HT1080 (cell line): Measurements from ENCODE around the gene TBC1D16. TPM values are rescaled to one million over a fixed set of nuclear protein-coding genes. Genes with fewer than 3 reads are reported as not detected.
A peak's percentile ranks its signal among the peaks of the same experiment; 100 is the strongest.

ENCODE experiments used
- DNase-seq: peaks from one replicate; pipeline ENCODE4 v3.0.0-alpha.2; 2015; ENCODE audit warnings: low read depth
- total RNA-seq: library from RNA; depleted of rRNA; stranded (reverse); fragments of >200 nt; shearing (Covaris generic); gene quantifications from 2 replicates; pipeline ENCODE4 v1.2.3, GENCODE V29; 2014

Gene TBC1D16
- total RNA-seq, 1 experiment from 2014 or later: 24.1 TPM

DNA sequence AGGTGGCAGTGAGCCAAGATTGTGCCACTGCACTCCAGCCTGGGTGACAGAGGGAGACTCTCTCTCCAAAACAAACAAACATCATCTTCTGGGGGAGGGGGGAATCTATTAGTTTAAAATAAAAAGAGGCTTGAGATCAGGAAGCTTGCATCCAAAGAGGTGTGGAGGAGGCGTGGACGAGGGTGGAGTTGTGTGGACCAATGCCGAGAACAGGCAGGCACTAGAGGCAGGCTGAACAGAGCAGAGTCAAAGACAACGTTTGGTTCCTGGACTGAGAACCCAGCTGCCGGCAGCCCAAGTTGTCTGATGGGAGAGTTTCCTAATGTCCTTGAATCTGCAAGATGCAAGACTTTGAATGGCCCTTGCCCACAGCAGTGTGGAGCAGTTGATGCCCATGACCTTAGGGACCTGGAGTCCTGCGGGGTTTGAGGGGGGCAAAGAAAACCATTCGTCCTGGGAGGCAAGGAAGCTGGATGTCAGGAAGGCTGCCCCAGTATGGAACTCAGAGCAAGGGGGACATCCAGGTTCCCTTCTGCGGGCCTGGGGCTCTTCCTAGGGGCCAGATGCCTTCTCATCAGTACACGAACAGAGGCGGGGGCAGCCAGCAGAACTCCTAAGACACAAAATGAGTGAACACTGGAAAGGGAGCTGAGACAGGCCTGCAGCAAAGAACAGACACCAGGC is 9.2 kb downstream of the TBC1D16 start:
- no peak for DNase-seq

GRCh38 chr17:80025796-80026195 is 9.9 kb downstream of the TBC1D16 start:
- DNase-seq: no peak

DNA sequence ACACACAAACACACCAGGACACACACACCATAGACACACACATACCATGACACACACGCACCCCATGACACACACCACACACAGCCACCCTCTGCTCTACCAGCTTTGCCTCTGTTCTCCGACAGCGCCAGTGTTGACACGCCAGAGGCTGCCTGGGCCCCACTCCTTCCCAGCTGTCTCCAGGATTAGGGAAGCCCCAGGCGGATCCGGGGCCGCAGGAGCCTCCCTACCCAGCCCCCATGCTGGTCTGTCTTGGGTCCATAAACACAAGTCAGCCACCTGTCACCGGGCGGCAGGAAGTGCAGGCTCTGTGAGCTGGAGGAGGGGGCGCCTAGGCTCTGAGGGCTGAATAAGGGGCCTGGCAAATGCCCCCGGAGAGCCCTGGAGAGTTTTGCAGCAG is 10.5 kb downstream of the TBC1D16 start:
- DNase-seq: no peak

DNA sequence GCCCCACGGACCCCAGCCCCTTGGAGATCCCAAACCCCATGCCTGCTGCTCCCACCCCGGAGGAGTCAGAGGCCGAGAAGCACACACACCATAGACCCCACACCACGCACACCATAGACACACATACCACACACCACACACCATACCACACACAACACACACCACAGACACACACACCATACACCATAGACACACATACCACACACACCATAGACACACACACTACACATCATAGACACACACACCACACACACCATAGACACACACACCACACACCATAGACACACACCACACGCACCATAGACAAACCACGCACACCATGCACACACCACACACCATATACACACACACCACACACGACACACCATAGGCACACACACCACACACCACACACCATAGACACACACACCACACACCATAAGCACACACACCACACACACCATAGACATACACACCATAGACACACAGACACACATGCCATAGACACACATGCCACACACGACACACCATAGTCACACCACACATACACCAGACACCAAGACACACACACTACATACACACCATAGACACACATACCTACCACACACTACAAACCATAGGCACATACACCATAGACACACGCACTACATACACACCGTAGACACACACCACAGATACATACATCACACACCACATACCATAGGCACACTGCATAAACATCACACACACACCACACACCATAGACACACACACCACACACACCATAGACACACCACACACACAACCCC is 11.3 kb downstream of the TBC1D16 start:
- DNase-seq: no peak

GRCh38 chr17:80023481-80024205 is 12.0 kb downstream of the TBC1D16 start:
- no peak for DNase-seq

GRCh38 chr17:80021600-80021999 is 14.1 kb downstream of the TBC1D16 start:
- no peak for DNase-seq

DNA sequence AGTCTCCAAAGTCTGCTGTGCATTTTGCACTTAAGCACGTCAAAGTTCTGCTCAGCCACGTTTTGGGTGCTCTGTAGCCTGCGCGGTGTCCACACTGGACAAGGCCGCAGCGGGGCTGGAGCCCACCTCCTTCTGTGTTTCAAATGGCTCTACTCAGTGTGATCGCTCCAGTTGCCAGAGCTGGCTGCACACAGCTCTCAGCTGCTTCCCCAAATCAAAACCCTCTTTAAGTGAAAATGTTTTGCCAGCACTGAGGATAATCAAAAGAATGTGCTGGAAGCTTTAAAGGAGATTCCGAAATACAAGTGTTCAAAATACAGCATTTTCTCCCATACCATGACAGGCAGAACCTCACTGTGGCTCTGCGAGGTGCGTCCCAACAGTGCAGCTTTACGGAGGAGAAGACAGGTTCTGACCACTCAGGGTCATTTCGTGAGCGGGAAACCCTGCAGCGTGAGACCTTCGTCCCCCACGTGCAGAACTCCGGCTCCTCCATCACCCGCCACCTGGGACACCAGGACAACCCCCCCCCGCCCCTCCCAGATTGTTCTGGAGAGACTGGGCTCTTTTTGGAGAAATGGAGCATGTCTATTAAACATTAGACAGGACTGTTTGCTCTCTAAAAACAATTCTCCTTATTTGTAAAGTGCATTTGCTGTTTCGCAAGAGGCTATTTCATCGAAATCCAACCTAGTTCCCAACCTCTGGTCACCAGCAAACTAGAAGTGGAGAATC is 16.6 kb downstream of the TBC1D16 start:
- DNase-seq: no peak

DNA sequence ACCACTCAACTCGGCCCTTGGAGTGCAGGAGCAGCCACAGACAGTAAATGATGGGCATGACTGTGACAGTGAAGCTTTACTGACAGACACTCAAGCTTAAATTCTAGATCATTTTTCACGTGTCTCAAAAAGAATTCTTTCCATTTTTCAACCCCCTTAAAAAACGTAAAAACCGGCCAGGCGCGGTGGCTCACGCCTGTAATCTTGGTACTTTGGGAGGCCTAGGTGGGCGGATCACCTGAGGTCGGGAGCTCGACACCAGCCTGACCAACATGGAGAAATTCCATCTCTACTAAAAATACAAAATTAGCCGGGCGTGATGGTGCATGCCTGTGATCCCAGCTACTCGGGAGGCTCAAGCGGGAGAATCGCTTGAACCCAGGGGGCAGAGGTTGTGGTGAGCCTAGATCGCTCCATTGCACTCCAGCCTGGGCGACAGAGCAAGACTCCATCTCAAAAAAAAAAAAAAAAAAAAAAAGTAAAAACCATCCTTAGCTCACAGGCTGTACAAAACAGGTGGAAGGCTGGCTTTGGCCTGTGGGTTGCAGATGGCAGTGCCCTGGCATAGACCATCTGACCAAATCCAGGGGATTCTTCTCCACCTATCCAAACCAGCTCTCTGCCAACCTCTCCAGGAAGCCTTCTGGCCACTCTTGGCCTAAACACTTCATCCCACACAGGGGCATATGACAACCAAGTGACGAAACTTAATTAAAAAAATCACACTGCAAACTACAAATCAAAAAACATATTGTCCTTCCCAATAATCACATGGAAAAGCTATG is 18.3 kb downstream of the TBC1D16 start:
- no peak for DNase-seq

- DNase-seq: no peak
Observed at GRCh38 chr17:80012765-80013741, 22.6 kb downstream of the TBC1D16 start.

DNA sequence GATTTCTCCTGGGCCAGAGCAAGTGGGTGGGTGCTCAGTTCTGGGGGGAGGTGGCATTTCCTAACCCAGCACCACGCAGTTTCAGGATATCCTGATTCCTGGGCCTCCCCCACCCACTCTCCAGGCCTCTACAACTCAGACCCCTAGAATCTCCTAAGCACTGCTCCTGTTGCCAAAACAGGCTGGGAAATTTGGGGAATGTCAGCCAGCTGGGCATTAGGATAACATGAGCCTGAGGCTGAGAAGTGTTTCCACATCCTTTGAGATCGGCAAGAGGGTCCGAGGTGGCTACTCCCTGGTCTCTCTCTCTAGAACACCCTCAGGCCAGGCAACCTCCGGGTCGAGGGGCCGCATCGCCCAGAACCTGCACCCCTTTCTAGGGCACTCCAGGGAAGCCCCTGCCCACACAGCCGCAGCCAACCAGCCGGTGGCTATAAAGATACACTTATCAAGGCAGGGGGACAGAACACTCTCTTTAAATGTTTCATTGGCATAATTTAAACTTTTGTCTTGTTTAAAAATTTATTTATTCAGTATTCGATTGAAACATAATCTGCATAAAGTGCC is 23.6 kb downstream of the TBC1D16 start:
- no peak for DNase-seq

DNA sequence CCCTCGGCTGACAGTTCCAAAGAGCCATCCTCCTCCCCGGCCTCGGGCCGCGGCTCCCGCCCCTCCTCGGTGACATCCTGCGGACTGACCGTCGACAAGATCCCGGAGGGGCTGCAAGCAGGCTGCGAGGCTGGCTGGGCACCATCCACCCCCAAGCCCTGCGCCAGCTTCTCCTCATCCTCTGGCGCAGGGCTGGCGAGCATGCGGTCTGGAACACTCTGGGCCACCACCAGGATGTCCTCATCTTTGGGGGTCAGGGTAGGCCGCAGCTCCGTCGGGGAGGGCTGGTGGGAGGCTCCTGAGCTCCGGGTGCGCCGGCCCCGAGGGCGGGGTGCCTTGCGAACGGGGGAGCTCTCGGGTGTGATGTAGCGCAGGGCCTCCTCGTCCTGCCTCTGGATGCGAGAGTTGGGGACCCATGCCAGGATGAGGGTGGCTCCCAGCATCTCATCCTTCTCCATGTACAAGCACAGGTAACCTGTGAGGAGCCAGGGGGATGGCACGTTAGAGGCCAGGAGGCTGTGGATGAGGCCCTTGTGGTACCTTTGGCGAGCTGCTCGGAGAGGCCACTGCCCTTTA is 25.3 kb downstream of the TBC1D16 start:
- no peak for DNase-seq

DNA sequence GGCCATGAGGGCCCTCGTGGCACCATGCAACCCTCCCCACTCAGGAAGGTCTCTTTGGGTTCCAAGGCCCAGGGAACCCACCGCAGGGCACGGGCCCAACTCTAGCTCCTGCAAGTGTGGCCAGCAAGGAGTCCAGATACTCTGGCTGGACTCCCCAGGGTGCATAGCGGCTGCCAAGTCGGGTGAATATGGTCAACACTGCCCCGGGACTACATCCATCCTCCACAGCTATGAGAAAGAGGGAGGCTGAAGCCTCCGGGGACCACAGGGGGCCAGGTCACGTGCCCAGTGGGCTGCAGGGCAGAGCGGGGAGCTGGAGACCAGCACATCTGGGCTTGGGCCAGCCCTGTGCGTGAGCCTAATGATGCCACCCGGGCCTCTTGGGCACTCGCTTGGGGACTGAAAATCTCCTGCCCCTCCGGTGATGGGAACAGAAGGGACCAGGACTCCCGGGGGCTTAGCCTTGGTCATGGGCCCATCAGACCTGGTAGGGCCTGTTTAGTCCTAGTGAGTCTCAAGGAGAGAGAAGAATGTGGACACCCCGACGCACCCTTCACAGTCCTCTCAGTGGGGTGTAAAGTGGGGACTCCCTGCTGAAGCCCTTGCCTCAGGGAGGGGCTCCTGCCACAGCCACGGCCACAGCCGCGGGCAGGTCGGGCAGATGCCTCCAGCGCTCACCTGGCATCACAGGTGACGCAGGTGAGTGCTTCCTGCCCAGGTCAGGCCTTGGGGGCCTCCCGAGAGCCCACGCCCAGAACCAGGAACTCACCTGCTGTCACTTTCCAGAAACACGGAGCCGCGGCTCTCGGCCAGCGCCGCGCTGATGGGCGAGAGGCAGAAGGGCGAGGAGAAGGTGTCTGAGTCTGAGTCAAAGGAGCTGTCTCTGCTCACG is 26.0 kb downstream of the TBC1D16 start:
- no peak for DNase-seq

DNA sequence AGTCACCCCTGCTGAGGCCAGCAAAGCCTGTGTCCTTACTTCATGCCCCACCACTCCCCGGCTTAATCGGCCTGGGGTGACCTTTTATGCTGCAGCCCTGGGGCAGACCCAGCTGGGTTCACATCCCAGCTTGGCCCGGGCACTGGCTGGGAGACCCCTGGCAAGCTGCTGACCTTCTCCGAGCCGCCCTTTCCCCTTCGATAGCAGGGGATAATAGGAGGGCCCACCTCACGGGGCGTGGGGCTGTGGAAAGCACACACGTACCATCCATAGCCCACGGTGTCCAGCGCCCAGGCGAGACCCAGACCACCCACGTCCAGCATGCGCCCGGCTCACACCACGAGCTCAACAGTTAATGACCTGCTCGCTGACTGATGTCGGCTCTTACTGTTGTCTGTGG is 26.8 kb downstream of the TBC1D16 start:
- no peak for DNase-seq

GRCh38 chr17:80008383-80008840 is 27.3 kb downstream of the TBC1D16 start:
- DNase-seq: peak; percentile 56

GRCh38 chr17:80007939-80008338 is 27.7 kb downstream of the TBC1D16 start:
- DNase-seq: no peak

DNA sequence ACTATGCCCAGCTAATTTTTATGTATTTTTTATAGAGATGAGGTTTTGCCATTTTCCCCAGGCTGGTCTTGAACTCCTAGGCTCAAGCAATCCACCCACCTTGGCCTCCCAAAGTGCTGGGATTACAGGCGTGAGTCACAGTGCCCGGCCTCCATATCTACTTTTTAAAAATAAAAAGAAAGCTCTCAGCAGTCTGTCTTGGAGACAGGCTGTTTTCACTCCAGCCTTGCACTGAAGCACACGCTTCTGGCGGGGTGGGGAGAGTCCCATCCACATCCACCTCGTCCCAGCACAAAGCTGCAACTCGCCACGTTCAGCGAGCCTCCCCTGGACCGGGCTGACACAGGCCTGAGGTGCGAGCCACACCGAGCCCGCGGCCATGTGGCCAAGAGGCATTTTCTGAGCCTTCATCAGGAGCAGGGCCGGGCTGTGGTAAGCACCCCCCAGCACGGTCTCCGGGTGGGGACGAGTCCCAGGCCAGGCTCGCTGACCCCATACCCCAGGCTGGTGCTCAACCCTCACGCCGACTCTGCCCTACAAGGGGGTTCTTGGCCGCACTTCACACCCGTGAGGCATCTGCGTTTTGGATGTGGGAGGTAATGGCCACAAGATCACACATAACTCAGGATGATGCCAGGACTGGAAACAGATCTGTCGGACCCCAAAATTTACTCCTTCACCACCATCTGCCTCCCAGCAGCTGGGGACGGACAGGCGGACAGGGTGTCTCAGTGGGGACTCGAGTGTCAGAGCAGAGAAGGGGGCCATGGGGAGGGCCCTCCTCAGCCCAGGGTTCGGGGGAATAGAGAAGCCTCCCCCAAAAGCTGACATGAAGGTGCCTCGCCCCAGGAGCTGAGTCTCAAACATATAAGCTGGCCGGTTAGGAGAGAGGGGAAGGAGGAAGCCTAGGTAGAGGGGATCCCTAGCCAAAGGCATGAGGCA is 28.6 kb downstream of the TBC1D16 start:
- no peak for DNase-seq

DNA sequence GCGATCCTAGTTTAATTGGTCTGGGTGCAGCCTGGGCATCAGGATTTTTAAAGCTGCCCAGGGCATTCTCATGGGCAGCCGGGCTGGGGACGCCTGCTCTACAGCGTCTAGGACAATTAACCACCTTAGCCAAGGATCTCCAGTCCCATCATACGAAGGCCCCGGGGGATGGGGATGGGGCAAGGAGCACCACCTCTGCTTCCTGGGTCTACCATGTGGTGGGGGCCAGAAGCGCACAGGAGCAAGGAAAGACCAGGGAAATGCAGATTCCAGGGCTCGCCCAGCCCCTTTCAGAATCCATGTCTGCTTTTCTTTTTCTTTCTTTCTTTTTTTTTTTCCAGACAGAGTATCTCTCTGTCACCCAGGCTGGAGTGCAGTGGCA is 29.3 kb downstream of the TBC1D16 start:
- DNase-seq: no peak
